Memory B cell (primary cell): ENCODE data around the gene NFIA.

Experiments
- ATAC-seq: fragments of 150-1000 bp; cut with Tn5 transposase; 2 replicates; pipeline ENCODE4 v1.10.0; 2021; ENCODE audit warnings: low read depth, mild to moderate bottlenecking, moderate library complexity
- DNase-seq, 2 donors: peaks; one replicate each; pipeline ENCODE4 v3.0.0; 2022; ENCODE audit warnings: low spot score in 2 of 2
- H3K27ac Mint-ChIP-seq: one replicate; pipeline ENCODE4 v1.8.0; 2022; ENCODE audit warnings: mild to moderate bottlenecking, moderate library complexity, mixed read lengths
- H3K27me3 Mint-ChIP-seq: one replicate; pipeline ENCODE4 v1.8.0; 2022; ENCODE audit warnings: mixed read lengths
- H3K36me3 Mint-ChIP-seq: one replicate; pipeline ENCODE4 v1.8.0; 2022; ENCODE audit warnings: mild to moderate bottlenecking, mixed read lengths
- H3K4me1 Mint-ChIP-seq: one replicate; pipeline ENCODE4 v1.8.0; 2022; ENCODE audit warnings: mixed read lengths
- H3K4me3 Mint-ChIP-seq: one replicate; pipeline ENCODE4 v1.8.0; 2022; ENCODE audit warnings: mild to moderate bottlenecking, moderate library complexity, mixed read lengths
- H3K9me3 Mint-ChIP-seq: one replicate; pipeline ENCODE4 v1.8.0; 2022; ENCODE audit warnings: mixed read lengths

The NFIA gene

GRCh38 chr1:61247881-61248752 is 165.8 kb downstream of the NFIA start:
- Mint-ChIP-seq H3K4me3 (no peak overlapping the region), H3K27me3 (no peaks in the 10 kb centered on the region), H3K36me3 (no peaks in the 10 kb centered on the region), H3K27ac (no peak overlapping the region), H3K9me3 (no peaks in the 10 kb centered on the region), H3K4me1 (no peaks in the 10 kb centered on the region)
- no peak for DNase-seq
- ATAC-seq: no peak

GRCh38 chr1:61250933-61251332 is 168.6 kb downstream of the NFIA start:
- Mint-ChIP-seq H3K4me1 (peaks cover 7% of the 10 kb centered on the region), H3K4me3 (no peak overlapping the region), H3K9me3 (no peaks in the 10 kb centered on the region), H3K36me3 (no peaks in the 10 kb centered on the region), H3K27ac (no peak overlapping the region), H3K27me3 (no peaks in the 10 kb centered on the region)
- no peak for ATAC-seq
- DNase-seq: no peak

DNA sequence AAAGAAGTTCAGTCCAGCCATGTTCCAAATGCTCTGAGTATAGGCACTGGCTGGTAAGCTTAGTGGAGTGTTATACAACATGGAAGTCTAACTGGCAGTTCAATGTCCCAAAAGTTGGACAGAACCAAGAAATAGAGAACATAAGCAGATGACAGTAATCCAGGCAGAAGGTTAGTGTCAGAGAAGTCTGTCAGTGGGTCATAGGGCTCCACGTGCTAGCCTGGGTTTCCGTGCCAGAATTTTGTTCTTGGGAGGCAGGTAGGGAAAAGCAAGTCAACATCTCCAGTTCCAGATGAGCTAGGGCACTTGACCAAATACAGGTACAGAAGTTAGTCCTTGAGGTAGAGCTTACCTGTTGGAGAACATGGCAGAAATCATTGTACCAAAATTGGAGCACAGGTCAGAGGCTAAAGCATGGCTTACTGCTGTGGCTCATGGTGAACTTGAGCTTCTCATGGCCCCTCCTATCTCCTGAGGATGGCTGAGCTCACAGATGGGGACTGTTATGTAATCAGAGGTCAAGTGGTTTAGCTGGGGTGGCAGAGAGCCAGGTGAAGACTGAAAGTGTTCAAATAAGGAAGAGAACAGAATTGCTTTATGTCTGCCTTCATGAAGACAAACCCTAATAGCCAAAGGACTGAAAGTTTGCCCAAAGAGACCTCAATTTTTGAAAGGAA is 170.8 kb downstream of the NFIA start:
- no peaks in the 10 kb centered on the region for H3K36me3 Mint-ChIP-seq
- H3K27me3 Mint-ChIP-seq: no peaks in the 10 kb centered on the region
- DNase-seq: no peak
- H3K27ac Mint-ChIP-seq: no peak overlapping the region
- ATAC-seq: no peak
- H3K9me3 Mint-ChIP-seq: no peaks in the 10 kb centered on the region
- H3K4me3 Mint-ChIP-seq: no peak overlapping the region
- peaks cover 7% of the 10 kb centered on the region for H3K4me1 Mint-ChIP-seq

GRCh38 chr1:61253912-61254633 is 171.7 kb downstream of the NFIA start:
- Mint-ChIP-seq H3K36me3 (no peaks in the 10 kb centered on the region), H3K27me3 (no peaks in the 10 kb centered on the region), H3K27ac (no peak overlapping the region), H3K4me3 (no peak overlapping the region), H3K9me3 (no peaks in the 10 kb centered on the region), H3K4me1 (peaks cover 7% of the 10 kb centered on the region)
- ATAC-seq: no peak
- DNase-seq: no peak

DNA sequence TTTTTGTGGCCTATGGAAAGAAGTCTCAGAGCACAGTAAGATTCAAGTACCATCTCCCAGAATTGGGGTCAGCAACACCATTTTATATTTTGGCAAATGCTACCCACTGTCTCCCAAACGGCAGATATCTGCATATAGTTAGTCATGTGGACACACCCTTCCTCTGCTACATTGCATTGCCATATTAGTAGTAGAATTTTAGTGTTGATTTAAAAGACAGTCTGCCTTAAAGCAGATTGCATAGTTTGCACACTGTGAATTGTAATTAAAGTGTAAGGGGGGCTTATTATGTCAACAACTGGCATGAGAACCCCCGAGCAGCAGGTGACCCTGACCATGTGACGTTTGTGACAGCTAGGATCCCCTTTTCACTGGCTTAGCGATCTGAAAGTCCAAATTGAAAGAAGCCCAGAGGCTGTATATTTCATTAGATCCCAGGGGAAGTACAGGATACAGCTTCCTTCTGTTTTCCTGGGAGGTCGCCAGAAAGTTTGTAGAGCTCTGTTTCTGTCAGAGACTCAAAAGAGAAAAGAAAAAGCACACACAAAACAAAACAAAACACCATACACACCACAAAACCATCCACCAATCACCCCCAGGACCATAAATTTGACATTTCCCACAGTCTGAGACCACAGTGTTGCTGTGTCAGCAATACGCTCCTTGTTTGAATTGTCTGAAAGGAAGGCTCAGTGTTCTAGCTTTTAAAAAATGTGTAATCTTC is 172.4 kb downstream of the NFIA start:
- Mint-ChIP-seq H3K36me3 (no peaks in the 10 kb centered on the region), H3K4me3 (no peak overlapping the region), H3K9me3 (no peaks in the 10 kb centered on the region), H3K4me1 (peaks cover 7% of the 10 kb centered on the region), H3K27me3 (peaks cover 4% of the 10 kb centered on the region), H3K27ac (no peak overlapping the region)
- DNase-seq (no peak), ATAC-seq (no peak)

GRCh38 chr1:61255358-61255703 is 173.0 kb downstream of the NFIA start:
- no peak for DNase-seq
- no peak overlapping the region for H3K27ac Mint-ChIP-seq
- peaks cover 4% of the 10 kb centered on the region for H3K27me3 Mint-ChIP-seq
- H3K9me3 Mint-ChIP-seq: no peaks in the 10 kb centered on the region
- H3K4me1 Mint-ChIP-seq: peaks cover 7% of the 10 kb centered on the region
- H3K36me3 Mint-ChIP-seq: no peaks in the 10 kb centered on the region
- no peak overlapping the region for H3K4me3 Mint-ChIP-seq
- no peak for ATAC-seq

DNA sequence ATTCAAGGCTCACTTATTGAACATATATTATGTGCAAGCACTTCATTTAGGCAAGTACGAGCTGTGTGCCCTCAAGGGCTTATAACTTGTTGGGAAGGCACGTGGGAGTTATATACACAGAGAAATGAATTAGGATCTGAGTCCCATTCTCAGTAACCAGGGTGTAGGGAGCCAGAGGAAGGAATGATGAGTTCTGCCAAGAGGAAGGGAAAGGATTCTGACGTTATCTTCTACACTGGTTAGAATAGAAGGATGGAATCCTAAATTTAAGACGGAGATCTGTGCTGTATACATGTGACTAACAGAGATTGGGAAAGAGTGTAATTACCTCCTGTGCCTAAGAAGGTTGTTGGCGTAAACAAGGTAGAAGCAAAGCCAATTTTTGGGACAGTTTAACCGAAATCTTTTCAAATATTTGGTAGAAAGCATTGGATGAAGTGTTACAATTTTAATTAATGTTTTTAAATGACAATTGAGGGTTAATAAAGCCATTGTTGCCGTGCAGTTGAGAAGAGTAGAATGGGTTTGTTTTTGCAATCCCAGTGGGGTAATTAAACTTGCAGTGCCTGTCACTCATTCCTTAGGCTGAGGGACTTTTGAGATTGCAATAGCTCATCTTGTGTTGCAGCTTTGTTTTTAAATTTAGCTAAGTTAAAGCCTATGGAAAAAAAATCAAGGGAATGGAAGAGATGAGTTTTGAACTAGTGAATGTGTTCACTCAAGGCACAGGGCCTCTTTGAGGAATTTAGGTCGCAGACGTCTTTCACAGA is 177.2 kb downstream of the NFIA start:
- ATAC-seq: no peak
- Mint-ChIP-seq H3K4me1 (peaks cover 7% of the 10 kb centered on the region), H3K36me3 (no peaks in the 10 kb centered on the region), H3K4me3 (no peak overlapping the region), H3K27me3 (peaks cover 4% of the 10 kb centered on the region), H3K27ac (no peak overlapping the region), H3K9me3 (no peaks in the 10 kb centered on the region)
- DNase-seq: no peak

DNA sequence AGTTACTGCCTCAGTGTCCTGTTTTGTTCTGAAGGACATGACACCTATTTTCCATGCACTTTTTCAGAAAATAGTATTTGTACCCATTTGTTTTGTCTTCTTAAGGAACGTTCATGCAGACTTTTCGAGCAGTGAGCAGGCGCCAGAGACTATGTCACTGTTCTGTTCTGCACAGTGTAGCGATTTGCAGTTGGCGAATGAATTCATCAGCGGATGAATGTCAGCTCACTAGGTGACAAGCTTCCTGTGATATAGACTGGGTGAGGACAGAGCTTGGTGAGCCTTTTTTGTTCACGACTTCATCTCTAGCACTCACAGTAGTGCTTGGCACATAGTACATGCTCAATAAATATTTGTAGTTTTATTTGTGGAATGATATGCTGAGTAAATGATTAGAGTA is 177.8 kb downstream of the NFIA start:
- ATAC-seq (no peak), DNase-seq (no peak)
- Mint-ChIP-seq H3K27ac (no peak overlapping the region), H3K4me3 (no peak overlapping the region), H3K9me3 (no peaks in the 10 kb centered on the region), H3K27me3 (peaks cover 6% of the 10 kb centered on the region), H3K4me1 (peaks cover 4% of the 10 kb centered on the region), H3K36me3 (no peaks in the 10 kb centered on the region)

DNA sequence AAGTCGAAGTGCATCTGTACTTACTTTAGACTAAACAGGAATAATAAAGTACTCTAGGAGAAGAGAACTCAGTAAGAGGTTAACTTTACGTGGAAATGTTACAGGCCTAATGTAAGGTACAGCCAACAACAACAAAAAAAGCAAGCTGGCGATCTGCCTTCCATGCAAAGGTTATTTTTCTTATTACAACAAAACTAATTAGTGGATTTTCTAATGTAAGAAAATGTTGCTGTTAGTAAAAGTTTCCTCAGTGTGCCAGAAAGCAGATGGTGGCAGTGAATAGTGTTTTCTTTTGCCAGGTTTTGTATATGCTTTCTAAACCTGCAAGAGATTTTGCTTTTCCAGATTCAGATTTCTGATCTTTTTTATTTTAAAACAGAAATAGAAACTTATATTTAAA is 179.2 kb downstream of the NFIA start:
- Mint-ChIP-seq H3K4me3 (no peak overlapping the region), H3K27ac (no peak overlapping the region), H3K27me3 (peaks cover 6% of the 10 kb centered on the region), H3K9me3 (no peaks in the 10 kb centered on the region), H3K4me1 (no peaks in the 10 kb centered on the region), H3K36me3 (no peaks in the 10 kb centered on the region)
- ATAC-seq: no peak
- no peak for DNase-seq

DNA sequence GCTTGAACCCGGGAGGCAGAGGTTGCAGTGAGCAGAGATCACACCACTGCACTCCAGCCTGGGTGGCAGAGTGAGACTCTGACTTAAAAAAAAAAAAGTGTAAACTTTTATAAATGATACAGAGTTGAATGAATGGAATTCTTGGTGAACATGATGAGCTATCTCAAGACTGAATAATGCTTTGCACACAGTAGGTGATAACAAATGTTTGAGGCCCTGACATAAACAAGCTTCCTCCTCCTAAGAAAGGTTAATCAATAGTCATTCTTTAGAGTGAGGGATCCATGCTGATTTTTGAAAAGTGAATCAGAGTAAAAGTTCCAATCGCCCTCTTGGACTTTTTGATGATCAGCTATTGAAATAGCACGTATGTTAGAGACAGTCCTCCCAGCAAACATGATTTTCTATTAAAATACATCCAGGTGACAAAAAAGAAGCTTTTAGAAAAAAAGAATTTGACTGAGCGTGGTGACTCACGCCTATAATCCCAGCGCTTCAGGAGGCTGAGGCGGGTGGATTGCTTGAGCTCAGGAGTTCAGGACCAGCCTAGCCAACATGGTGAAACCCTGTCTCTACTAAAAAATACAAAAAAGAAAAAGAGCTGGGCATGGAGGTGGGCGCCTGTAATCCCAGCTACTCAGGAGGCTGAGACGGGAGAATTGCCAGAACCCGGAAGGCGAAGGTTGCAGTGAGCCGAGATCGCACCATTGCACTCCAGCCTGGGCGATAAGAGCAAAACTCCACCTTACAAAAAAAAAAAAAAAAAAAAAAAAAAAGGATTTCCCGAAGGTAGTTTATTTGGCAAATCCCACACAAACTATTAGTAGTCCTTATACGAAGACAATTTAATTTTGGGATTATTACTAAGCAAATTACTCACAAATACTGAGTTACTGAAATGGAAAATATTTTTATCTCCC is 181.8 kb downstream of the NFIA start:
- no peak for DNase-seq
- H3K27ac Mint-ChIP-seq: no peak overlapping the region
- no peaks in the 10 kb centered on the region for H3K9me3 Mint-ChIP-seq
- ATAC-seq: no peak
- H3K4me3 Mint-ChIP-seq: no peak overlapping the region
- peaks cover 6% of the 10 kb centered on the region for H3K27me3 Mint-ChIP-seq
- H3K36me3 Mint-ChIP-seq: no peaks in the 10 kb centered on the region
- H3K4me1 Mint-ChIP-seq: no peaks in the 10 kb centered on the region

DNA sequence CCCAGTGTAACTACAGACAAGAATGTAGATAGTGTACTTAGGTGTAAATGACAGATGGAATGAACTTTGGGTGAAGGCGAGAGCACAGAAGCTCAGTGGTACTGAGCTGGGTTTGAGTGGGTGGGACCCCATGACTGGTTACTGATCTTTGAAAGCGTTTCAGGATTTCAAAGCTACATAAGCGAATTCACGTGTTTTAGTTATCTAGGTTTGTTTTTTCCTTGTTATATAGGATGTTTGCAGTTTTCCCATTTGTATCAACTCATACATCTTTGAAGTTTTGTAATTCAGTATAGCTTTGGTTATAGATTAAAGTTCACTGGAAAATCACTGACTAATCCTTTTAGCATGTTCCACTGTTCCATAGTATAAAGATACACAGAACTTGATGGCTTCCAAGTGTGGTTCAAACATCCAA is 182.5 kb downstream of the NFIA start:
- peaks cover 2% of the 10 kb centered on the region for H3K27me3 Mint-ChIP-seq

GRCh38 chr1:61265665-61266064 is 183.3 kb downstream of the NFIA start:
- Mint-ChIP-seq H3K27me3 (peaks cover 2% of the 10 kb centered on the region), H3K4me3 (no peak overlapping the region), H3K36me3 (no peaks in the 10 kb centered on the region), H3K9me3 (no peaks in the 10 kb centered on the region), H3K4me1 (peaks cover 9% of the 10 kb centered on the region), H3K27ac (no peak overlapping the region)
- ATAC-seq (no peak), DNase-seq (no peak)

More for the DNA sequence above, 182.5 kb downstream of the NFIA start:
- Mint-ChIP-seq H3K4me1 (peaks cover 6% of the 10 kb centered on the region), H3K36me3 (no peaks in the 10 kb centered on the region), H3K4me3 (no peak overlapping the region), H3K27ac (no peak overlapping the region), H3K9me3 (no peaks in the 10 kb centered on the region)
- DNase-seq (no peak), ATAC-seq (no peak)
